A549 (cell line): ENCODE data around the gene CIITA. TPM values are rescaled to one million over a fixed set of nuclear protein-coding genes. Genes with fewer than 3 reads are reported as not detected.

ENCODE experiments used
- ATAC-seq, 2 experiments: fragments of 200-7000 bp in 1 of 2; fragments of >200 bp in 1 of 2; cut with Nextera tagmentation in 1 of 2; cut with Tn5 transposase in 1 of 2; 3 replicates each; pipeline versions ENCODE4 v1.8.0 to v1.9.1; 2018 to 2020; ENCODE audit warnings: mild to moderate bottlenecking in 1 of 2, moderate library complexity in 1 of 2
- CTCF ChIA-PET: fragments of 300-600 bp; sonication (Branson Sonifier 250); formaldehyde crosslinking; extraction: SDS; loops from one replicate; lab custom pipeline; 2021; ENCODE audit warnings: antibody characterized with exemption, inconsistent platforms; lab: Yijun Ruan, JAX
- POLR2A ChIA-PET: fragments of 350-600 bp; formaldehyde crosslinking; extraction: SDS; loops from one replicate; lab custom pipeline; 2021; ENCODE audit warnings: antibody characterized with exemption, inconsistent platforms; lab: Yijun Ruan, JAX
- DNase-seq, 2 experiments: peaks; one replicate each; pipeline versions ENCODE4 v3.0.0 to v3.0.0-alpha.2; 2011 to 2016; ENCODE audit warnings: low read depth in 1 of 2, low spot score in 1 of 2
- FAIRE-seq: peaks from 2 replicates; lab custom pipeline; 2011; peaks lifted over from hg19 to GRCh38; lab: Jason Lieb, UNC
- H3K27ac ChIP-seq, 2 experiments: fragments of >200 bp; sonication (Bioruptor Twin); formaldehyde crosslinking; 3 replicates each; pipeline ENCODE4 v1.5.1; 2016 to 2017
- H3K4me1 ChIP-seq: fragments of >200 bp; sonication (Bioruptor Twin); formaldehyde crosslinking; 3 replicates; pipeline ENCODE4 v1.6.1; 2016
- H3K4me2 ChIP-seq: fragments of >200 bp; sonication (Bioruptor Twin); formaldehyde crosslinking; 3 replicates; pipeline ENCODE4 v1.6.1; 2016
- H3K4me3 ChIP-seq: fragments of >200 bp; sonication (Bioruptor Twin); formaldehyde crosslinking; 3 replicates; pipeline ENCODE4 v1.5.1; 2016
- H3K9me3 ChIP-seq: fragments of >200 bp; sonication (Bioruptor Twin); formaldehyde crosslinking; 3 replicates; pipeline ENCODE4 v1.6.1; 2016
- BHLHE40 ChIP-seq: IDR thresholded peaks from 2 replicates; pipeline ENCODE4 v1.6.1; 2012; ENCODE audit warnings: low read depth, low read length, inconsistent platforms
- CBX2 ChIP-seq: fragments of 200-600 bp; sonication (generic); IDR thresholded peaks from 2 replicates; pipeline ENCODE4 v1.6.1; 2016; ENCODE audit warnings: low read depth, mild to moderate bottlenecking, borderline replicate concordance
- EHMT2 ChIP-seq: fragments of 200-600 bp; sonication (generic); IDR thresholded peaks from 2 replicates; pipeline ENCODE4 v1.6.1; 2016; ENCODE audit warnings: antibody characterized with exemption, low read depth, mild to moderate bottlenecking, moderate library complexity
- EP300 ChIP-seq, 2 experiments: fragments of >200 bp; sonication (Bioruptor Twin); formaldehyde crosslinking; IDR thresholded peaks; 2 replicates in 1 of 2; 3 replicates in 1 of 2; pipeline ENCODE4 v1.6.1; 2016 to 2017
- FOSB ChIP-seq: fragments of 250-450 bp; sonication (Bioruptor Pico); IDR thresholded peaks from 2 replicates; pipeline ENCODE4 v1.5.0; 2020; ENCODE audit warnings: mild to moderate bottlenecking, moderate library complexity
- HOXB13 ChIP-seq: fragments of 250-450 bp; sonication (Bioruptor Pico); IDR thresholded peaks from 2 replicates; pipeline ENCODE4 v1.5.0; 2020; ENCODE audit warnings: low read depth, mild to moderate bottlenecking, moderate library complexity
- JUN ChIP-seq, 2 experiments: fragments of >200 bp; sonication (Bioruptor Twin); formaldehyde crosslinking; IDR thresholded peaks; 2 replicates in 1 of 2; 3 replicates in 1 of 2; pipeline ENCODE4 v1.6.1; 2016 to 2017
- MYC ChIP-seq: IDR thresholded peaks from 2 replicates; pipeline ENCODE4 v1.6.1; 2012; ENCODE audit warnings: mild to moderate bottlenecking, inconsistent platforms, low read length, improper control_type of control experiment, borderline replicate concordance
- NFE2L2 ChIP-seq: fragments of 150-350 bp; conservative IDR thresholded peaks from 2 replicates; pipeline ENCODE4 v1.6.1; 2014; ENCODE audit warnings: low read length
- NR3C1 ChIP-seq: fragments of >200 bp; sonication (Bioruptor Twin); formaldehyde crosslinking; IDR thresholded peaks from 3 replicates; pipeline ENCODE4 v1.6.1; 2017
- PHF8 ChIP-seq: fragments of 200-600 bp; sonication (generic); IDR thresholded peaks from 2 replicates; pipeline ENCODE4 v1.6.1; 2016; ENCODE audit warnings: low read depth, mild to moderate bottlenecking, antibody characterized with exemption, moderate library complexity, borderline replicate concordance
- POLR2A ChIP-seq: IDR thresholded peaks from 2 replicates; pipeline ENCODE4 v1.6.1; 2012; ENCODE audit warnings: mild to moderate bottlenecking, low read length
- POLR2AphosphoS2 ChIP-seq: conservative IDR thresholded peaks from 2 replicates; pipeline ENCODE4 v1.6.1; 2012; ENCODE audit warnings: low read length, improper control_type of control experiment, inconsistent platforms
- RARB ChIP-seq: fragments of 250-450 bp; sonication (Bioruptor Pico); IDR thresholded peaks from 2 replicates; pipeline ENCODE4 v1.8.0; 2021; ENCODE audit warnings: mild to moderate bottlenecking, moderate library complexity
- RCOR1 ChIP-seq: fragments of 150-350 bp; IDR thresholded peaks from 2 replicates; pipeline ENCODE4 v1.6.1; 2014; ENCODE audit warnings: antibody characterized with exemption, low read length, low read depth
- RFX5 ChIP-seq: fragments of 450-650 bp; IDR thresholded peaks from 2 replicates; pipeline ENCODE4 v1.7.1; 2014; ENCODE audit warnings: antibody characterized with exemption, mild to moderate bottlenecking, moderate library complexity
- TP53 ChIP-seq: fragments of 250-450 bp; sonication (Bioruptor Pico); IDR thresholded peaks from 2 replicates; pipeline ENCODE4 v1.5.0; 2021; ENCODE audit warnings: mild to moderate bottlenecking, moderate library complexity
- ZFP36 ChIP-seq: fragments of 450-650 bp; IDR thresholded peaks from 2 replicates; pipeline ENCODE4 v1.6.1; 2014; ENCODE audit warnings: borderline replicate concordance; ENCODE audit not compliant: partially characterized antibody
- ZSCAN20 ChIP-seq: fragments of 250-450 bp; sonication (Bioruptor Pico); IDR thresholded peaks from 2 replicates; pipeline ENCODE4 v1.8.0; 2022; ENCODE audit warnings: mild to moderate bottlenecking, moderate library complexity
- WGBS: methylation state at CpG from one replicate; pipeline ENCODE4 v1.1.6; 2017; ENCODE audit errors: missing lambda C conversion rate; 5-methylcytosine and 5-hydroxymethylcytosine counted together
- polyA plus RNA-seq, 4 experiments: library from polyadenylated mRNA; depleted of rRNA in 3 of 4; stranded (reverse); fragments of >200 nt; fragmentation: RNase III in 1 of 4; extraction: RNeasy Plus Mini Kit Qiagen cat#74134 plus additional on column Dnase treatment in 1 of 4; gene quantifications; 2 replicates in 3 of 4; 3 replicates in 1 of 4; pipeline ENCODE4 v1.2.3, GENCODE V29; 2011 to 2017
- TF ChIP-seq, protein P1 (sequence below): fragments of >200 bp; sonication (Bioruptor Twin); formaldehyde crosslinking; IDR thresholded peaks from 2 replicates; pipeline ENCODE4 v1.6.1; 2016
- TF ChIP-seq, protein P2 (sequence below): fragments of >200 bp; sonication (Bioruptor Twin); formaldehyde crosslinking; IDR thresholded peaks from 3 replicates; pipeline ENCODE4 v1.5.1; 2016
- TF ChIP-seq, protein P3 (sequence below): fragments of >200 bp; sonication (Bioruptor Twin); formaldehyde crosslinking; IDR thresholded peaks from 3 replicates; pipeline ENCODE4 v1.6.1; 2016
- TF ChIP-seq, protein P4 (sequence below): fragments of 250-450 bp; sonication (Bioruptor Pico); IDR thresholded peaks from 2 replicates; pipeline ENCODE4 v1.5.0; 2020; ENCODE audit warnings: low read depth, mild to moderate bottlenecking, moderate library complexity
- TF ChIP-seq, protein P5 (sequence below): IDR thresholded peaks from 2 replicates; pipeline ENCODE4 v1.6.1; 2012; ENCODE audit warnings: low read depth, borderline replicate concordance

Gene CIITA
- polyA plus RNA-seq, 2 of the 4 experiments (the other 2 are of a cell fraction): 0.06 TPM; not detected in 1

DNA sequence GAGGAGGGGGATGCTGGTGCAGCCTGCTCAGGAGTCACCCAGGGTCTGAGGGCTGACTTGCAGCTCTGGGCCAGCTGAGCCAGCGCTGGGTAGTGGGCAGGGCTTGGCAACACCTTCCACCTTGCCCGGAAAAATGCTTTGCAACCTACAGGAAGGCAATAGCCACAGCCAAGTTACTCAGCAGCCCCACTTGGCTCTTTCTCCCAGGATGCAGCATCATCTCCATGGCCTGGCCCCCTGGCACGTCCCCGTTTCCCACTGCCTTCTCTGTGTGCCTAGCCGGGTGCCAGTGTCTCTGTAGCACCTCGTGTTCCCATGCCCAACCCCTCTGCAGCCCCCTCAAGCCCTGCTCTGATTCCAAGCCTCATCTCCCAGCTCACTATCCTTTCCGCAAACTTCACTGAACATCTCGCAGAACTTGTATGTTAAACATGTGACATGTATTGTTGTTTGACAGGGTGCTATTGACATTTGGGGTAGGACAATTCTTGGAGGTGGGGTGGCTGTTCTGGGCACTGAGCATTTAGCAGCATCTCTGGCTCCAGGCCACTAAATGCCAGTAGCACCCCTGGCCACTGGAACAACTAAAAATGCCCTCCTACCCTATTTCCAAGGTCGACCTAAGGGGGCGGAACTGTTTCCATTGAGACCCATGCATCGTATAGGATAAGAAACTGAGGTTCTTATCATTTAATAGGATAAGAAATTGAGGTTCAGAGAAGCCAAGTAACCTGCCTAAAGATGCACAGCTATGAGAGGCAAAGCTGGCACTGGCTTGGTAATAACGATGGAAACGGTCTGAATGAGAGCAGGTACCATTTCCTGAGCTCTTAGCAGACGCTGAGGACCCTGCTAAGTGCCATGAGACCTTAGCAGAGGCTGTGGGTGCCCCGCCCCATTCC is 53.1 kb downstream of the CIITA start:
- peak; percentile 40 for TF ChIP-seq ZFP36
- no peak for TF ChIP-seq HOXB13 (CRISPR knock-in tag)
- TF ChIP-seq, all 56 proteins: peak for 1
- CTCF ChIA-PET: interaction anchor here (0.6 to 1.5 kb wide), 3 partner anchors 11 to 878 kb away, joined by 3 to 5 read pairs (median 3); no protein-coding TSS in a partner anchor
- FAIRE-seq (no peak), DNase-seq (no peak), ATAC-seq (no peak)
- Histone ChIP-seq H3K9me3 (no peaks in the 10 kb centered on the region), H3K4me3 (no peak overlapping the region), H3K4me1 (no peaks in the 10 kb centered on the region), H3K27ac (no peak overlapping the region), H3K4me2 (no peak overlapping the region)
- POLR2A ChIA-PET: no interaction called here
- 81% methylated on average over 15 of the region's 15 CpGs for WGBS

DNA sequence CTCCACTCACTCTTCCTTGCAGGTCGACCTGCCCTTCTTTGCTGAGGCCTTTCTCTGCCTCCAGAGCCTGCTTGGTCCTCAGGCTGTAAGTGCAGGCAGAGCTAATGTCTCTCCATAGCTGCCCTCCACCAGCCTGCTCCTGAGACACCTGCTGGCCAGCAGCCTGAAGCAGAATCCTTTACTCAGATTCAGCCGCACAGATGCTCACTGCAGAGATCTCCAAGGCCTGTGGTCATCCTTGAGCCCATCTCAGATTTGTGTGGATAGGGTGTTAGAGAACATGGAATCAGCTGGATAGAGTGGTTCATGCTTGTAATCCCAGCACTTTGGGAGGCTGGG is 53.7 kb downstream of the CIITA start:
- no peak overlapping the region for H3K27ac ChIP-seq
- H3K4me3 ChIP-seq: no peak overlapping the region
- no peak for DNase-seq
- ATAC-seq: peak; percentile 46 to 69; a peak in 5 of 6 replicates
- 100% methylated on average over 1 of the region's 2 CpGs for WGBS
- H3K4me2 ChIP-seq: no peak overlapping the region
- TF ChIP-seq EHMT2: no peak
- TF ChIP-seq, protein P1, sequence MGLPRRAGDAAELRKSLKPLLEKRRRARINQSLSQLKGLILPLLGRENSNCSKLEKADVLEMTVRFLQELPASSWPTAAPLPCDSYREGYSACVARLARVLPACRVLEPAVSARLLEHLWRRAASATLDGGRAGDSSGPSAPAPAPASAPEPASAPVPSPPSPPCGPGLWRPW: no peak
- no peaks in the 10 kb centered on the region for H3K4me1 ChIP-seq
- H3K9me3 ChIP-seq: no peaks in the 10 kb centered on the region
- ChIA-PET POLR2A (no interaction called here), CTCF (interaction anchor here (0.6 to 1.5 kb wide), 2 partner anchors 12 to 878 kb away, joined by 3 to 5 read pairs; no protein-coding TSS in a partner anchor)
- FAIRE-seq: no peak

DNA sequence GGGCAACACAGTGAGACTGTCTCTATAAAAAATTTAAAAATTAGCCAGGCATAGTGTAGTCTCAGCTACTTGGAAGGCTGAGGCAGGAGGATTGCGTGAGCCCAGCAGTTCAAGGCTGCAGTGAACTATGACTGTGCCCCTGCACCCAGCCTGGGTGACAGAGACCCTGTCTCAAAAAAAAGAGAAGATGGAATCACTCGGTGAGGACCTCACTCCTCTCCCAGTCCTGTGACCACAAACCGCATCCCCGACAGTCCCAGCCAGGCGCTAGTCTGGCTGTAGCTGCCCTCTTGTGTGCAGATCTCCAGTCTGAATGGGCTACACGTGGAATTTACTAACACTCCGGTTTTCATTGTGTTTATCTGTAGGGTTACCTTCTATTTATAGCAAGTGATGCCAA is 54.1 kb downstream of the CIITA start:
- no peak overlapping the region for H3K4me3 ChIP-seq
- DNase-seq (no peak), FAIRE-seq (no peak), ATAC-seq (no peak)
- WGBS: 91% methylated on average over 7 of the region's 7 CpGs
- ChIA-PET POLR2A (no interaction called here), CTCF (interaction anchor here (1.5 kb wide), 1 partner anchor 12 kb away, joined by 5 read pairs; no protein-coding TSS in a partner anchor)
- no peaks in the 10 kb centered on the region for H3K9me3 ChIP-seq
- no peaks in the 10 kb centered on the region for H3K4me1 ChIP-seq
- no peak for TF ChIP-seq POLR2A
- TF ChIP-seq, protein P2, sequence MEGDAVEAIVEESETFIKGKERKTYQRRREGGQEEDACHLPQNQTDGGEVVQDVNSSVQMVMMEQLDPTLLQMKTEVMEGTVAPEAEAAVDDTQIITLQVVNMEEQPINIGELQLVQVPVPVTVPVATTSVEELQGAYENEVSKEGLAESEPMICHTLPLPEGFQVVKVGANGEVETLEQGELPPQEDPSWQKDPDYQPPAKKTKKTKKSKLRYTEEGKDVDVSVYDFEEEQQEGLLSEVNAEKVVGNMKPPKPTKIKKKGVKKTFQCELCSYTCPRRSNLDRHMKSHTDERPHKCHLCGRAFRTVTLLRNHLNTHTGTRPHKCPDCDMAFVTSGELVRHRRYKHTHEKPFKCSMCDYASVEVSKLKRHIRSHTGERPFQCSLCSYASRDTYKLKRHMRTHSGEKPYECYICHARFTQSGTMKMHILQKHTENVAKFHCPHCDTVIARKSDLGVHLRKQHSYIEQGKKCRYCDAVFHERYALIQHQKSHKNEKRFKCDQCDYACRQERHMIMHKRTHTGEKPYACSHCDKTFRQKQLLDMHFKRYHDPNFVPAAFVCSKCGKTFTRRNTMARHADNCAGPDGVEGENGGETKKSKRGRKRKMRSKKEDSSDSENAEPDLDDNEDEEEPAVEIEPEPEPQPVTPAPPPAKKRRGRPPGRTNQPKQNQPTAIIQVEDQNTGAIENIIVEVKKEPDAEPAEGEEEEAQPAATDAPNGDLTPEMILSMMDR: no peak
- TF ChIP-seq, protein P3, sequence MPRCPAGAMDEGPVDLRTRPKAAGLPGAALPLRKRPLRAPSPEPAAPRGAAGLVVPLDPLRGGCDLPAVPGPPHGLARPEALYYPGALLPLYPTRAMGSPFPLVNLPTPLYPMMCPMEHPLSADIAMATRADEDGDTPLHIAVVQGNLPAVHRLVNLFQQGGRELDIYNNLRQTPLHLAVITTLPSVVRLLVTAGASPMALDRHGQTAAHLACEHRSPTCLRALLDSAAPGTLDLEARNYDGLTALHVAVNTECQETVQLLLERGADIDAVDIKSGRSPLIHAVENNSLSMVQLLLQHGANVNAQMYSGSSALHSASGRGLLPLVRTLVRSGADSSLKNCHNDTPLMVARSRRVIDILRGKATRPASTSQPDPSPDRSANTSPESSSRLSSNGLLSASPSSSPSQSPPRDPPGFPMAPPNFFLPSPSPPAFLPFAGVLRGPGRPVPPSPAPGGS: no peak
- TF ChIP-seq FOSB (CRISPR knock-in tag): no peak
- TF ChIP-seq PHF8: no peak
- no peak for TF ChIP-seq NFE2L2
- TF ChIP-seq CBX2: no peak
- no peak for TF ChIP-seq POLR2AphosphoS2
- TF ChIP-seq, protein P4, sequence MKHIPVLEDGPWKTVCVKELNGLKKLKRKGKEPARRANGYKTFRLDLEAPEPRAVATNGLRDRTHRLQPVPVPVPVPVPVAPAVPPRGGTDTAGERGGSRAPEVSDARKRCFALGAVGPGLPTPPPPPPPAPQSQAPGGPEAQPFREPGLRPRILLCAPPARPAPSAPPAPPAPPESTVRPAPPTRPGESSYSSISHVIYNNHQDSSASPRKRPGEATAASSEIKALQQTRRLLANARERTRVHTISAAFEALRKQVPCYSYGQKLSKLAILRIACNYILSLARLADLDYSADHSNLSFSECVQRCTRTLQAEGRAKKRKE (CRISPR knock-in tag): no peak
- no peak for TF ChIP-seq BHLHE40
- no peak for TF ChIP-seq RFX5
- TF ChIP-seq TP53: no peak
- TF ChIP-seq NR3C1: no peak
- TF ChIP-seq MYC: no peak
- TF ChIP-seq RARB (CRISPR knock-in tag): no peak
- TF ChIP-seq RCOR1: no peak
- TF ChIP-seq EP300 (IDR thresholded peaks at IDR 0.05): no peak
- TF ChIP-seq, protein P5, sequence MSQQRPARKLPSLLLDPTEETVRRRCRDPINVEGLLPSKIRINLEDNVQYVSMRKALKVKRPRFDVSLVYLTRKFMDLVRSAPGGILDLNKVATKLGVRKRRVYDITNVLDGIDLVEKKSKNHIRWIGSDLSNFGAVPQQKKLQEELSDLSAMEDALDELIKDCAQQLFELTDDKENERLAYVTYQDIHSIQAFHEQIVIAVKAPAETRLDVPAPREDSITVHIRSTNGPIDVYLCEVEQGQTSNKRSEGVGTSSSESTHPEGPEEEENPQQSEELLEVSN: no peak
- no peak for TF ChIP-seq ZSCAN20 (CRISPR knock-in tag)
- no peak for TF ChIP-seq JUN (IDR thresholded peaks at IDR 0.05)
- no peak overlapping the region for H3K27ac ChIP-seq
- H3K4me2 ChIP-seq: no peak overlapping the region
